Esophagus muscularis mucosa (tissue), 4 donors: ENCODE data around the gene PLK3. TPM values are rescaled to one million over a fixed set of nuclear protein-coding genes. Genes with fewer than 3 reads are reported as not detected.
"Not testable (repeated sequence)": the region's sequence is repeated elsewhere in the genome, so short reads cannot be mapped to it uniquely, and the experiment has no call there.

Experiments
- DNase-seq: peaks from one replicate; pipeline ENCODE4 v3.0.0-alpha.2; 2017; ENCODE audit errors: extremely low spot score
- H3K27ac ChIP-seq, 4 donors: fragments of 200-600 bp; sonication (generic); replicated peaks in 1 of 4; 1 replicate in 3 of 4; 2 replicates in 1 of 4; pipeline ENCODE4 v1.5.1; 2016 to 2019; ENCODE audit warnings: mild to moderate bottlenecking in 1 of 4
- H3K27me3 ChIP-seq, 4 donors: fragments of 200-600 bp; sonication (generic); one replicate each; pipeline versions ENCODE4 v1.5.1 to v1.6.0; 2016 to 2019
- H3K36me3 ChIP-seq, 4 donors: fragments of 200-600 bp; sonication (generic); one replicate each; pipeline ENCODE4 v1.5.1; 2016 to 2019
- H3K4me1 ChIP-seq, 4 donors: fragments of 200-600 bp; sonication (generic); one replicate each; pipeline ENCODE4 v1.5.1; 2016 to 2019
- H3K4me3 ChIP-seq, 4 donors: fragments of 200-600 bp; sonication (generic); 1 replicate in 2 of 4; 2 replicates in 2 of 4; pipeline ENCODE4 v1.5.1; 2016 to 2019; ENCODE audit warnings: mild to moderate bottlenecking in 4 of 4, moderate library complexity in 1 of 4
- H3K9me3 ChIP-seq, 4 donors: fragments of 200-600 bp; sonication (generic); 1 replicate in 3 of 4; 2 replicates in 1 of 4; pipeline ENCODE4 v1.5.1; 2016 to 2019
- CTCF ChIP-seq, 3 experiments: fragments of 200-600 bp in 2 of 3; fragments of 450-650 bp in 1 of 3; sonication (generic) in 2 of 3; IDR thresholded peaks; one replicate each; pipeline ENCODE4 v1.5.1; 2017 to 2019; ENCODE audit warnings: antibody characterized with exemption in 3 of 3, mild to moderate bottlenecking in 2 of 3, moderate library complexity in 1 of 3
- EP300 ChIP-seq: sonication (generic); formaldehyde crosslinking; IDR thresholded peaks from one replicate; pipeline ENCODE4 v1.6.1; 2017; ENCODE audit warnings: antibody characterized with exemption
- POLR2A ChIP-seq: fragments of 450-650 bp; IDR thresholded peaks from one replicate; pipeline ENCODE4 v1.6.1; 2017; ENCODE audit warnings: antibody characterized with exemption, moderate library complexity, mild to moderate bottlenecking, low read depth
- POLR2AphosphoS5 ChIP-seq, 2 donors: sonication (generic); formaldehyde crosslinking; IDR thresholded peaks; one replicate each; pipeline ENCODE4 v1.6.1; 2017; ENCODE audit warnings: antibody characterized with exemption in 2 of 2
- WGBS: methylation state at CpG from one replicate; pipeline ENCODE4 v1.1.5; 2018; 5-methylcytosine and 5-hydroxymethylcytosine counted together
- intact Hi-C: fragments of 100-400 bp; cut with DNase I; formaldehyde crosslinking; loops from one replicate; pipeline ENCODE4 v1.15.1; 2023
- total RNA-seq, 4 donors: library from RNA; depleted of rRNA; stranded (reverse); fragments of >200 nt; gene quantifications; one replicate each; pipeline versions ENCODE4 v1.1.0 to v1.2.1, GENCODE V29; 2016

PLK3 gene
- total RNA-seq, 4 donors from 2014 or later: 7.9 to 46.4 (median 10.5) TPM

- WGBS: 41% methylated on average over 5 of the region's 9 CpGs
- H3K4me3 ChIP-seq: no peak overlapping the region
- H3K27ac ChIP-seq: no peak overlapping the region
- peaks cover 0 to 14% (median 9%) of the 10 kb centered on the region in 4 donors for H3K4me1 ChIP-seq
- H3K36me3 ChIP-seq: peaks cover 0 to 15% (median 6%) of the 10 kb centered on the region in 4 donors
- no peaks in the 10 kb centered on the region for H3K27me3 ChIP-seq
- intact Hi-C loops: loop anchor here (10.0 kb wide), 2 partner anchors 153 to 473 kb away; partner anchors contain the start of gene EIF2B3
- no peaks in the 10 kb centered on the region for H3K9me3 ChIP-seq
- no peak for TF ChIP-seq CTCF (IDR thresholded peaks at IDR 0.05)
- no peak for TF ChIP-seq POLR2AphosphoS5 (IDR thresholded peaks at IDR 0.05)
- TF ChIP-seq EP300: no peak
- no peak for TF ChIP-seq POLR2A
- DNase-seq: no peak
Observed at GRCh38 chr1:44831516-44831915, 31.3 kb downstream of the PLK3 start.

- DNase-seq: no peak
- Histone ChIP-seq H3K27me3 (no peaks in the 10 kb centered on the region), H3K9me3 (no peaks in the 10 kb centered on the region), H3K4me1 (peaks cover 0 to 8% (median 8%) of the 10 kb centered on the region in 4 donors), H3K4me3 (no peak overlapping the region), H3K36me3 (peaks cover 0 to 8% (median 3%) of the 10 kb centered on the region in 4 donors), H3K27ac (no peak overlapping the region)
- TF ChIP-seq CTCF (IDR thresholded peaks at IDR 0.05) (no peak), EP300 (no peak), POLR2A (no peak), POLR2AphosphoS5 (IDR thresholded peaks at IDR 0.05) (no peak)
- intact Hi-C loops: loop anchor here (10.0 kb wide), 2 partner anchors 153 to 473 kb away; partner anchors contain the start of gene EIF2B3
- WGBS: 78% methylated on average over 9 of the region's 13 CpGs
Observed at GRCh38 chr1:44832056-44832705, 32.0 kb downstream of the PLK3 start.

- H3K9me3 ChIP-seq: no peaks in the 10 kb centered on the region
- H3K4me3 ChIP-seq: no peak overlapping the region
- H3K27ac ChIP-seq: no peak overlapping the region
- DNase-seq: no peak
- no peak for TF ChIP-seq POLR2A
- TF ChIP-seq POLR2AphosphoS5 (IDR thresholded peaks at IDR 0.05): no peak
- TF ChIP-seq CTCF (IDR thresholded peaks at IDR 0.05): no peak
- TF ChIP-seq EP300: no peak
- peaks cover 0 to 2% (median 0%) of the 10 kb centered on the region in 4 donors for H3K36me3 ChIP-seq
- intact Hi-C loops: loop anchor here (10.0 kb wide), 2 partner anchors 150 to 470 kb away; partner anchors contain the start of gene EIF2B3
- 71% methylated on average over 7 of the region's 7 CpGs for WGBS
- peaks cover 0 to 8% (median 8%) of the 10 kb centered on the region in 4 donors for H3K4me1 ChIP-seq
- H3K27me3 ChIP-seq: no peaks in the 10 kb centered on the region
Observed at GRCh38 chr1:44834328-44834727, 34.2 kb downstream of the PLK3 start.

- no peaks in the 10 kb centered on the region for H3K9me3 ChIP-seq
- intact Hi-C loops: loop anchor here (5.0 to 10.0 kb wide), 4 partner anchors 39 to 469 kb away; partner anchors contain the start of gene EIF2B3
- peak overlapping the region in 1 of 4 donors; percentile 5 for H3K27ac ChIP-seq
- no peaks in the 10 kb centered on the region for H3K36me3 ChIP-seq
- no peaks in the 10 kb centered on the region for H3K27me3 ChIP-seq
- WGBS: 69% methylated on average over 22 of the region's 23 CpGs
- peaks cover 0 to 8% (median 8%) of the 10 kb centered on the region in 4 donors for H3K4me1 ChIP-seq
- TF ChIP-seq CTCF (IDR thresholded peaks at IDR 0.05) (peak; percentile 75 to 89 (median 81)), POLR2AphosphoS5 (IDR thresholded peaks at IDR 0.05) (peak; percentile 13 to 67), POLR2A (no peak), EP300 (no peak)
- DNase-seq: no peak
- H3K4me3 ChIP-seq: peak overlapping the region in 1 of 4 donors; percentile 8
Observed at GRCh38 chr1:44835738-44836675, 35.8 kb downstream of the PLK3 start.

- 90% methylated on average over 11 of the region's 11 CpGs for WGBS
- peaks cover 6 to 25% (median 19%) of the 10 kb centered on the region in 4 donors for H3K4me1 ChIP-seq
- not testable (repeated sequence) for H3K9me3 ChIP-seq, H3K36me3 ChIP-seq, H3K4me3 ChIP-seq, DNase-seq, H3K27me3 ChIP-seq, H3K27ac ChIP-seq
- intact Hi-C loops: loop anchor here (5.0 to 10.0 kb wide), 4 partner anchors 41 to 467 kb away; partner anchors contain the start of gene EIF2B3
Observed at GRCh38 chr1:44838294-44838693, 38.1 kb downstream of the PLK3 start.
